ENCODE measurements around the gene RFNG. TPM values are rescaled to one million over a fixed set of nuclear protein-coding genes. Genes with fewer than 3 reads are reported as not detected.

The RFNG gene
- total RNA-seq, 1 donor from 2014 or later = 20.5 TPM

DNA sequence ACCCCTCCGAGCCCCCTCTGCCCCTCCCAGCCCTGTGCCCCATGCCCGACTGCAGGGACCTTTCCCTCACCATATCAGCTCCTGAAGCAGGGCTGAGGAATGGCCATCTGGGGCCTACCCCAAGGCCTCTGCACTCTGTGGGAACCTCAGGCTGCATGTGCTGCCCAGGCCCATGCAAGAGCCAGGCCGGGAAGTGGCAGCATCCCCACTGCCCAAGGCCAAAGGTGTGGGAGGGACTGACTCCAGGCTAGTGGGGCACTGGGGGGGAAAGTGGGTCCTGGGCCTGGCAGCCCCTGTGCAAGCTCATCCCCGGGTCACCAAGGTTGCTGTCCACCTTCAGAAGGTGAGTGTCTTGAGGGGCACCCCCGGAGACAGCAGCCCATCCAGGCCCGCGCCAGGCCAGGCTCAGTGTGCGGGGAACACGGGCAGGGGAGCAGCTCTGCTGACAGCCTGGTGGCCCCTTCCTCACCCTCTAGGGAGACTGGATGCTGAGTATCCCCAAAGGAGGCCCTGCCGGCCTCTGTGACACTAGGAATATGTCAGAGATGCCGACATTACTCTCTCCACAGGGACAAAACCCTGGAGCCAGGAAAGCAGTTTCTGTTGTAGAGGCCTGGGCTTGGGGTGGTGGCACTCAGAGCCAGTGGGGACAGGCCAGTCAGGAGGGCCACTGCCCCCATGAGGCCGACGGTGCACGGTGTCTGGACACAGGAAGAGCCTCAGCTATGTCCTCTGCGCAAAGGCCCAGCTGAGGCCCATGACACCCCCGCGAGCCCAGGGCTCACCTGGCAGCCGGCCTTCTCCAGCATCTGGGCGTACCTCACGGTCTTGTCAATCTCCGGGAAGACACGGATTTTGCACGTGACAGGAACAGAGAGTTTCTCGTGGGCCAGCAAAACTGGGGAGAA lies 10.7 kb upstream of the RFNG start:
- intact Hi-C loops (cut with DNase I) = no loop called here
- DNase-seq = no peak
- no peak for ATAC-seq (ENCODE audit: poor library complexity)

DNA sequence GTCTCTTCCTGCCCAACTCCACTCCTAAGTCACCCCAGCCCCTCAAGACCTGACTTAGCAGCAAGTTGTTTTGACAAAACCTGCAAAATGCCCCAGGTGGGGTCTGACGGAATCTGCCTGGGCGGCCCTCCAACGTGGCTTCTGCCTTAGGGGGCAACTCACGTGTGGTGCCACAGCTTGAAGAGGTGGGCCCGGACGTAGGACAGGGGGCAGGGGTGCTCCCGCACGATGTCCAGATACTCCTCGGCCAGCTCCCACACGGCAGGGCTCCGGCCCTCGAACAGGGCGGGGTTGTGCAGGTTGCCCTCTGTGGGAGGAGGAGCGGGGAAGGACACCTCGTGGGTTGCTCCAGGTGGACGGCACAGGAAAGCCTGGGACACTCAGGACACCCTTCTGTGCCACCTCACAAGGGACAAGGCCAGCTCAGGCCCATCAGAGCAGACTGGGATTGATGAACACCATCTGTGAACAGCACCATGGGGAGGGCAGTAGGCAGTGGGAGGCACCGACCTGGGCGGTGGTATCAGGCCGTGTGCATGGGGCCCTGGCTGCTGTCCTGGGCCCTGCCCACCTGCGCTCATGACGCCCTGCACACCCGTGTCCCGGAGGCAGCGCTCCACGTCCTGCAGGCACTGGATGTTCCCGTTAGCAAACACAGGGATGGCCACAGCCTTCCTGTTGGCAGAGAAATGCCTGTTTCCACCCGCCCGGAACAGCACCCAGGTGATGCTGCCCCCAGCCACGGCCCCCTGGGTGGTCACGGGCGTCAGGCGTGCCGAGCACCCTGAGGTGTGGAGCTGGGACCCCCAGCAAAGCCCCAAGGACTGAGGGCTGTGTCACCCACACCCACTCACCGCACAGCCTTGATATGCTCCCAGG lies 9.7 kb upstream of the RFNG start:
- intact Hi-C loops (cut with DNase I) = no loop called here
- ATAC-seq (ENCODE audit: poor library complexity) (no peak), DNase-seq (no peak)

DNA sequence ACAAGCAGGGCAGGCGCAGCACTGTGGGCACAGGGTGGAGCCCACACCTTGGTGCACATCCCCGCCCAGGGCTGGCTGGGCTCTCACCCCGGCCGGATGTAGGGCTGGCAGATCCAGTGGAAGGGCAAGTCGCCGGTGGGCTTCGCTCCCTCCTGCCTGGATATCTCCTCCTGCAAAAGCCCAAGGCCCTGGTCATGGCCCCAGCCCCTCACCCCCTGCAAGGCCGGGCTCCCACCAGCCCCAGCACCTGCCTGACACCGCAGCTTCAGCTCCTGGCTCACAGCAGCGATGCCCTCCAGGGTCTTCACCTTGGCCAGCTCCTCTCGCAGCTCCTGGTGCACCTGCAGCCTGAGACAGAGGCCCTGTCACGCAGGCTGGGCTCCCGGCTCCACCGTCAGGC lies 9.0 kb upstream of the RFNG start:
- no peak for DNase-seq
- intact Hi-C loops (cut with DNase I) = no loop called here
- ATAC-seq (ENCODE audit: poor library complexity) = no peak

DNA sequence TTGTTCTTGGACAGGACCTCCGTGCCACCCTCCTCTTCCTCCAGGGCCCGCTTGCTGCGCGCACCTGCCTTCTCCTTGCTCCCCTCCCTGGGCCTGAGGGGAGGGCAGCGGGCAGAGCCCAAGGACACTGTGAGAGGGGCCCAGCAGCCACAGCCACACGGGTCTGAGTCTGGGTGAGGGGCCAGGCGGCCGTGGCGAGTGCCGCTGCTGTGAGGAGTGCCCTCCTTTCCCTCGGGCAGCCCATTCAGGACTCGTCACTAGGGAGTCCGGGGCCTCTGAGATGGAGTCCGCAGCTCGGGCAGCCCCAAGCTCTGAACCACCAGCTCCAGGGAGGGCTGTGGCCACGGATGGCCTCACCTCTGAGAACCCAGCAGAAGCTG lies 8.4 kb upstream of the RFNG start:
- ATAC-seq (ENCODE audit: poor library complexity) (no peak), DNase-seq (no peak)
- intact Hi-C loops (cut with DNase I) = no loop called here

DNA sequence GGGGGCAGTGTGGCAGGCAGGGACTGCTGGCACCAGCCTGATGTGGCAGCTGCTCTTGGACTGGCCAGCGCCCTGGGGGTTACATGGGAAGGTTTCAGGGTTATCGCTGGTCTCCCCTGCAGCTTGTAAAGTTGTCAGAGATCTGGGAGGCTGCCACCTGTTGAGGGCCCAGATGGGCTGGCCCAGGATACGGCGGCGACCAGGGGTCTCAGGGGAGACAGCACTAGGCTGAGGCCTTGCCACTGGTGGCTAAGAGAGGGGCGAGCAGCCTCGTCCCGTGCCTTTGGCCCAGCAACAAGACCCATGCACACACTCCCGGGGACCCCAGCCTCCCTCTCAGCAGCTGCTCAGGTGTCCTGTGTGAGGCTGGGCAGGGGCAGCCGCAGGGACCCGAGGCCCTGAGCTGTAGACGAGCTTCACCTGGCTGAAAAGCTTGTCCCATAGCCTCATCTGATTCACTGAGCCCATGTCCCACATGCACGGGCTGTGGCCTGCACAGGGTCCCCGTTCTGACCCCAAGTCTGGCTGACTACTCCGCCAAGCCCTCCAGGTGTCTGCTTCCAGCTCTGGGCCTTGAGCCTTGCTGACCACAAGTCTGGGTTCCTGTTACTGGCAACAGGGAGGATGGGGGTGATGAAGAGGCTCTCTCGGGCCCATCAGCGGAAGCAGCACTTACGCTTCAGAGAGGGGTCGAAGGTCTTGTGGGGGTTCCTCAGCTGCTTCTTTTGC lies 7.8 kb upstream of the RFNG start:
- peak; percentile 35 for DNase-seq
- intact Hi-C loops (cut with DNase I) = no loop called here
- no peak for ATAC-seq (ENCODE audit: poor library complexity)

DNA sequence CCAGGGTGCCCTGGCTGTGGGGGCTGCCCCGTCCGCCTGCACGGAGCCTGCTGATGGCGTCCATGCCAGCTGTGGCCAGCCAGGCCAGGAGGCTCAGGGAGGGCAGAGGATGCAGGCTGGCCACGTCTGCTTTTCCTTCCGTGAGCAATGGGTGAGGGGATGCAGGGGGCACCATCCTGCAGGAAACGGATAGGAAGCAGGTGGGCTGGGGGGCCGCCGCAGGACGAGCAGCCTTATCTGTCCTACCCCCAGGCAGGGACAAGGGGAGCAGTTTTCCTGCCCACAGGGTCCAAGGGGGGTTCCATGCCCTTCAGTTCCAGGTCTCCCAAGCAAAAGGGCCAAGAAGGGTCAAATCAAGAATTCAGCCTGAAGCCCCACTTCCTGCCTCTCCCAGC lies 7.2 kb upstream of the RFNG start:
- no peak for ATAC-seq (ENCODE audit: poor library complexity)
- DNase-seq = no peak
- intact Hi-C loops (cut with DNase I) = no loop called here

DNA sequence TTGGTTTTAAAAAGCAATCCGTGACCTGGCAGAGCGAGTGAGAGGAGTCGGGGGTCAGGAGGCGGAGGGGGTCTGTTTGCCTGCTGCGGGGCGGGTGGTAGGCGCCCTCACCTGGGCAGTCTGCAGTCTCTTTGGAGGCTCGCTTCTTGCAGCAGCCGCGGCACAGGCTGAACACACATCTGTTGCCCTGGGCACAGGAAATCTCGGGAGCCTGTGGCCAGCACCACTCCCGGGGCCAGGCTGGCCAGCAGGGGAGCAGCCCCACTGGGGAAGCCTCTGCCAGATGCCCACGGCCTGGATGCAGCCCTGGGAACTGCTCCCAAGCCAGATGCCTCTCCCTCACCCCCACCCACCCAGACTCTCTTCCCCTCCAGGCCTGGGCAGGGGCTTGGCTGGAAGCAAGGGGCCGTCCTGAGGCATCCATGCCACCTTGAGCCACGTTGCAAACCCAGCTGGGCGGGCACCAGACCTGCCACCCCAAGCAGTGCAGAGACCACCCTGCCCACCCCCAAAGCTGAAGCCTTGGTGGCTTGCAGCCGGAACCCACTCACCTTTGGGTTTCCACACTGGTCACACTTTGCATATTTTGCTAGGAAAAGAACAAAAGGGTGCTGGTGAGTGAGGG lies 6.7 kb upstream of the RFNG start:
- ATAC-seq (ENCODE audit: poor library complexity) (no peak), DNase-seq (no peak)
- intact Hi-C loops (cut with DNase I) = no loop called here

DNA sequence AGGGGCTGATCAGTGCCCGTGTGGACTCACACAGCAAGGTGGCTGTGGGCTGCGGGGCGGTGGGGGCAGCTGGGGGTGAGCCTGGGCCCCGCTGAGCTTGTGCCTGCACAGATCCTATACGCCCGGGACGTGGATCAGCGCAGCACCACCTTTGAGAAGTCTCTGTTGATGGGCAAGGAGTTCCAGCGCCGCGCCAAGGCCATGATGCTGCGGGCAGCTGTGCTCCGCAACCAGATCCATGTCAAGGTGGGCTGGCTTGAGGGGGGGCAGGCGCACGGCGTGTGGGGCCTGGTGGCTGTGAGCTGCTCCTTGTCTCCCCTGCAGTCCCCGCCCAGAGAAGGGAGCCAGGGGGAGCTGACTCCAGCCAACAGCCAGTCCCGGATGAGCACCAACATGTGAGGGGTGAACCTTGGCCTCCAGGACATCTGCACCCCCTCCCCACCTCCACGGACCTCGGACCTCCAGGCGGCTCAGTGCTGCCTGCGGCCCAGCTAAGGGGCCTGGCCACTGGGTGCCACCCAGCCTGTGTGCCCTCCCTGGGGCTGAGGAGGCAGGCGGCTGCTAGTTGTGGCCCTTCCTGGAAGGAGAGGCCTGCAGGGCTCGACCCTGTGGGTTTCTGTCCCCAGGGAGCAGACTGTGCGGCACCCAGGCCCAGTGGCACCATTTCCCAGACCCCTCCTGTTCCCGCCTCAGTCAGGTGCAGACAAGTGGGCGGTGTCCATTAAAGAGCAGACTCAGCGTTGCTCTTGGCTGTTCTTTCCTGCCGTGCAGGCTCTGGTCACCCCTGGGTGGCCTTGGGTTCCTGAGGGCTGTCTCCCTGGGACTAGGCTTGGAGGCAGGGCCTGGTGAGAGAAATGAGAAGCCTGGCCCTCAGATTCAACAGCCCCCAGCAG lies 5.4 kb upstream of the RFNG start:
- intact Hi-C loops (cut with DNase I) = no loop called here
- DNase-seq (no peak), ATAC-seq (ENCODE audit: poor library complexity) (no peak)

DNA sequence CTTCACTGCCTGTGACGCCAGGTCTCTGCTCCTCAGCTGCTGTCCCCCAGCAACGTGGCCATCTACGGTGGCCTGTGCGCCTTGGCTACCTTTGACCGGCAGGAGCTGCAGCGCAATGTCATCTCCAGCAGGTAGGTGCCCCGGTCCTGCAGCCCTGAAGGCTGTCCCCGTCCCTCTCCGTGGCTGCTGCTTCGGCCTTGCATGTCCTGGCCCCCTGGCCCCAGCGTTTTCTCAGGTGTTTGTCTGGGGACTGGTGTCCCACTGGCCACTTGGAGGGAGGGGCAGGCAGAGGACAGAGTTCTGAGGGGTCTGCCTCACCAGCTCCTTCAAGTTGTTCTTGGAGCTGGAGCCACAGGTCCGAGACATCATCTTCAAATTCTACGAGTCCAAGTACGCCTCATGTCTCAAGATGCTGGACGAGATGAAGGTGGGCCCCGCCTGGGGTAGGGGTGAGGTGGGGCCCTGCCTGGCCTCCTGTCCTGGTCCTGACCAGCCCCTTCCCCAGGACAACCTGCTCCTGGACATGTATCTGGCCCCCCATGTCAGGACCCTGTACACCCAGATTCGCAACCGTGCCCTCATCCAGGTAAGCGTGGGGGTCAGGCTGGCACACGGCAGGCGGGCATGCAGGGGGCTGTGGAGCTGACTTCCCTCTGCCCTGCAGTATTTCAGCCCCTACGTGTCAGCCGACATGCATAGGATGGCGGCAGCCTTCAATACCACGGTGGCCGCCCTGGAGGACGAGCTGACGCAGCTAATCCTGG lies 4.5 kb upstream of the RFNG start:
- DNase-seq = no peak
- ATAC-seq (ENCODE audit: poor library complexity) = no peak
- intact Hi-C loops (cut with DNase I) = no loop called here

DNA sequence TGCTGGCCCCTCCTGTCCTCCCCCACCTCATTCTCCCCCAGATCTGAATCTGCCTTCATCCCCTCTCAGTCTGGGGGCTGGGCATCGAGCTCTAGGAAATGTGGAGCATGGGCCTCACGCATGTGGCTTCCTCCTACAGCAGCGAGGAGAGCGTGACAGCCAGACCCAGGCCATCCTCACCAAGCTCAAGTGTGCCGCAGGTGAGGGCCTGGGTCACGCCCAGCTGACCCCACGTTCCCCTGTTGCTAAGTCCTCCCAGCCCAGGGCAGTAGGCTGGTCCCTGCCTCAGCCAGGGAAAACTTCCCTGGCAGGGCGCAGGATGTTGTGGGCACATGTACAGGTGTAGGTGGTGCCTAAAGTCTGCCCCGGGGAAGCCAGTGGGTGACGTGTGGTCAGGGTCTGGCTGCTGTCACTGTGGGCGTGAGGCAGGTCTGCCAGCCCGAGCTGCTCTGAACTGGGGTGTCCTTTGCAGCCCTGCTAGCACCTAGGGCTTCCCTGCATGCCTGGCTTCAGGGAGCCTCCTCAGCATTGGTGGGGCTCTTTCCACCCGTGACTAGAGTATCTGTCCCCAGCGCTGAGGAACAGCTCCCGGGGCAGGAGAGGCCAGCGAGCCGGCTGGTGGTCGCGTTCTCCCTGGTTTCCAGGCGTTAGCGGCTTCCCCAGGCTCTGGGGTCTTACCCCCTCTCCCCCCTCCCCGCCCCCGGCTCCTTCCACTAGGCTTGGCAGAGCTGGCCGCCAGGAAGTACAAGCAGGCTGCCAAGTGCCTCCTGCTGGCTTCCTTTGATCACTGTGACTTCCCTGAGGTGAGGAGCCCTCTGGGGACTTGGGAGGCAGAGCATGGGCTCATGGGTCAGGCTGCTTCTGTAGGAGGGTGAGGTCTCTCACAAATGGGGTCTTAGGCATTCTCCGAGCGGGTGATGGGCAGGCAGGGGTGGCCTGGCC lies 3.7 kb upstream of the RFNG start:
- ATAC-seq (ENCODE audit: poor library complexity) (no peak), DNase-seq (no peak)

DNA sequence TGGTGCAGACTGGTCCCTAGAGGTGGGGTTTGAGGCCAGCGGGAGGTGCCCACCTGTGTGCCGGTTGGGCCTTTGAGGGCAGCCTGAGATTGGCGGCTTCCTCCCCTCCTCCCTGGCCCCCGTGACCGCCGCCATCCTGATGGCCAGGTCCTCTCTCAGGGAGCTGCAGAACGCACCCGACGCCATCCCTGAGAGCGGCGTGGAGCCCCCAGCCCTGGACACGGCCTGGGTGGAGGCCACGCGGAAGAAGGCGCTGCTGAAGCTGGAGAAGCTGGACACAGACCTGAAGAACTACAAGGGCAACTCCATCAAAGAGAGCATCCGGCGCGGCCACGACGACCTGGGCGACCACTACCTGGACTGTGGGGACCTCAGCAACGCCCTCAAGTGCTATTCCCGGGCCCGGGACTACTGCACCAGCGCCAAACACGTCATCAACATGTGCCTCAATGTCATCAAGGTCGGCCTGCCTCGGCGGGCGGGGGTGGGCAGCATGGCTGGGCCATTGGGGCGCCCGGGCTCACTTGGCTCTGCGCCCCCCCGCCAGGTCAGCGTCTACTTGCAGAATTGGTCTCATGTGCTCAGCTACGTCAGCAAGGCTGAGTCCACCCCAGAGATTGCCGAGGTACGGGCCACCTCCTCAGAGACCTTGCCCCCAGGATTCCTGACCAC lies 2.9 kb upstream of the RFNG start:
- ATAC-seq (ENCODE audit: poor library complexity) (no peak), DNase-seq (no peak)
- intact Hi-C loops (cut with DNase I) = no loop called here

More for the DNA sequence above, 3.7 kb upstream of the RFNG start:
- intact Hi-C loops (cut with DNase I) = no loop called here

DNA sequence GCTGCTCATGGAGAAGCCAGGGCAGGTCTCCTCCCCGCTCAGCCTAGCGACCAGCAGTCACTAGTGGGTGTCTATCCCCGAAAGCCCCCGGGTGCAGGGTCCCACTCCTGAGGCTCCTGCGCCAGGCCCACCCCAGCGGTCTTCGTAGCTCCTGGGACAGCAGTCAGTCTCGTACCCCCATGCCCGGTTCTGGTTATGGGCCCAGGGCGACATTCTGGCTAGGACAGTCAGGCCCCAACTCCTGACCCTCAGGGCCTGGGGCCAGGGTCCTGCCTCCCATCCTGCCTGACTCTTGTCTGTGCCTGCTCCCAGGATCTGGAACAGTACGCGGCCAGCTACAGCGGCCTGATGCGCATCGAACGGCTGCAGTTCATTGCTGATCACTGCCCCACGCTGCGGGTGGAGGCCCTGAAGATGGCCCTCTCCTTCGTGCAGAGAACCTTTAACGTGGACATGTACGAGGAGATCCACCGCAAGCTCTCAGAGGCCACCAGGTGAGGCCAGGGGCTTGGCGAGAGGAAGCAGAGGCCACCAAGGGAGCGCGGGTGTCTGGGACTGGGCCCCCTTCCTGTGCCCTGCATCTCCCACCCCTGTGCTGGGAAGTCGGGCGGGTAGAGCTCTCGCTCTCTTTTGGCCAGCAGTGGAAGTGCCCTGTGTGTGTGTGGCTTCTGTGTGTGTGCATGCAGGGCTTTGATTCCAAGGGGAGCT lies 2.1 kb upstream of the RFNG start:
- ATAC-seq (ENCODE audit: poor library complexity) (no peak), DNase-seq (no peak)
- intact Hi-C loops (cut with DNase I) = no loop called here

DNA sequence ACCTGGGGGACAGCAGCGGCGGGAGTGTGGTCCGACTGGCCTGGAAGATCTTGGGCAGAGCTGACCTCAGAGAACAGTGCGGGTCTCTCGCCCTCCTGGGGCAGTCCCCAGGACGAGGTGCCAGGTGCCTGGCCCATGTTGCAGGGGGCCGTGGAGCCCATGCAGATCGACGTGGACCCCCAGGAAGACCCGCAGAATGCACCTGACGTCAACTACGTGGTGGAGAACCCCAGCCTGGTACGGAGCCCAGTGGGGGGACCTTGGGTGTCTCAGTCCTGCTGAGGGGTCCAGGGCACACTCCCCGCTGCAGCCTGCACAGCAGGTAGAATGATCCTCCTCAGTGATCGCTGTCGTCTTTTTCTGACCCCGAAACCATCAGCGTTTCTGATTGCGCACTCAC lies 1.5 kb upstream of the RFNG start:
- DNase-seq = no peak
- no peak for ATAC-seq (ENCODE audit: poor library complexity)
- intact Hi-C loops (cut with DNase I) = no loop called here

DNA sequence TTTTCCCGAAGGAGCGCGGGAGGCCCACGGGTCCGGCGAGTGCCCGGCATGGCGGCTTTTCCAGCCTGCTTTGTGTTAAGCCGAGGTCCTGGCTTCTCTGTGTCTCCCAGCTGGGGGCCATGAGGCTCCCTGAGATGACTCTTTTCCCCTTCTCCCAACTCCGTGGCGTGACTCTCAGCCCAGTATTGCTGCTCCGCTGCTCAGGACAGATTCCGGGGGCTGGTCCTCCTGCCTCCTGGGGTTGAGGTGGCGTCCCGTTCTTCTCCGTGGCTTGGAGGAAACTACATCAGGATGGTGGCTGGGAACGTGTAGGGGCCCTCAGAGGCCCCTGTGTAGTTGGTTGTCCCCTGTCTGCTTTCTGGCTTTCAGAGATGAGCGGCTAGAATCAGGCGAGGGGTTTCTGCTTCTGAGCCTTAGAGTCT lies 1.0 kb upstream of the RFNG start:
- ATAC-seq (ENCODE audit: poor library complexity) = no peak
- intact Hi-C loops (cut with DNase I) = no loop called here
- DNase-seq = no peak

Data from Right ventricle myocardium superior (tissue), 1 donor.